GM21529 (cell line): ENCODE data around the gene OSM.

ENCODE experiments used
- ATAC-seq: cut with Tn5 transposase; IDR thresholded peaks from one replicate; pipeline ENCODE4 v1.9.1; 2021; ENCODE audit not compliant: unreplicated experiment

OSM gene

DNA sequence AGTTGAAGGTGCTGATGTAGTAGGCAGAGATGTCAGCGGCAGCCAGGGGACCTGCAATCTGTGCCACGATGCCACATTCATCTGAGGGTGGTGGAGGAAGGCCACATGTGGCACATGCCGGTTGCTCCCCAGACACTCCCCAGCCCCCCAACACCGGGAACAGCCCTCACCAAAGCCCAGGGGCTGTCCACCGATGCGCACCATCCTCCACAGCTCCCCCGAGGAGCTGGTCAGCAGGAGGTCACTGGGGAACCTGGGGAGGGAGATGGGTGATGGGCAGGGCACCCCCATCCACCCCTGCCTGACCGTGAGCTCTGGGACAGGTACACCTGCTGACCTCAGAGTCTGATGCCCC lies 19.2 kb upstream of the OSM start:
- ATAC-seq: no peak

DNA sequence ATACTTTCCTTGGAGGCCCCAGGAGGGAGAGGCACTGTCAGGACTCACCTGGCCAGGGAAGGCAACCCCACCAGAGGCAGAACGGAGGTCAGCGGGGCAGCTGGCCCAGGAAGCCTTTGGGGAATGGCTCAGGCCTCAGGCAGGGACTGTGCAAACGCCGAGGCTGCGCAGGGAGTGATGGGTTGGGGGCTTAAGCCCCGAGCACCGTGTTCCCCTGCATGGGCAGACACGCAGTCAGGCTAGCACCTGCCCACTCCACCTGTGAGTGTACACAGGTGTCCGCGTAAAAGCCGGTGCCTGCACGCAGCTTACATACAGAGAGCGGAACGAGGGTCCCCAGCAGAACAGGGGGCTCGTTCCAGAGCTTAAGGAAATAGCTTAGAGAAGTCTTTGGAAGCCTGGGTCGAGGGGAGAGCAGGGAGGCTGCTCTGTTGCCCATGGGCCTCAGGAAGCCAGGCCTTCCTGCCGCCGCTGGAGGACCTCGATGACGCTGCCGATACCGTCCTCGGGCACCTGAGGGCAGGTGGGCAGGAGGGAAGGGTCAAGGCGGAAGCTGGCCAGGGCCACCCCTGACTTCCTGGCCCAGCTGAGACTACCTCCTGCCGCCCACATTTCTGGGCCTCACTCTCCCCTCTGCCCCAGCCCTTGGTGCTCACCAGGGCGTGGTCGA lies 18.7 kb upstream of the OSM start:
- ATAC-seq: no peak

DNA sequence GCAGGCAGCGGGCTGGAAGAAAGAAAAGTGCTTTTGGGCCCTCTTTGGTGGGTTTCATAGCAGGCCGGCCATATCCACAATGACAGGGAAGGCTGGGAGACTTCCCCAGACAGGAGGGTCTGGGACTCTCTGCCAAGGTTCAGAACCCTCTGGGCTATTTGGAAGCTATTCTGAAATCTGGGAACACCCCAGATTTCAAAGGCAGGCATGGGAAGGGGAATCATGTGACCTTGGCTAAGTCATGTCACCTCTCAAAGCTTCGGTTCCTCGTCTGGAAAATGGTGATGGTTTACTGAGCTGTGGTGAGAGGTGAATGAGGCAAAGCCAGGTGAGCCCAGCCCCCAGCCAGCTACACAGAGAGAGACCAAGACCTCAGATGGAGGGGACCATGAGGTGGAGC lies 18.0 kb upstream of the OSM start:
- no peak for ATAC-seq

- no peak for ATAC-seq
Observed at GRCh38 chr22:30284172-30284571, 17.5 kb upstream of the OSM start.

DNA sequence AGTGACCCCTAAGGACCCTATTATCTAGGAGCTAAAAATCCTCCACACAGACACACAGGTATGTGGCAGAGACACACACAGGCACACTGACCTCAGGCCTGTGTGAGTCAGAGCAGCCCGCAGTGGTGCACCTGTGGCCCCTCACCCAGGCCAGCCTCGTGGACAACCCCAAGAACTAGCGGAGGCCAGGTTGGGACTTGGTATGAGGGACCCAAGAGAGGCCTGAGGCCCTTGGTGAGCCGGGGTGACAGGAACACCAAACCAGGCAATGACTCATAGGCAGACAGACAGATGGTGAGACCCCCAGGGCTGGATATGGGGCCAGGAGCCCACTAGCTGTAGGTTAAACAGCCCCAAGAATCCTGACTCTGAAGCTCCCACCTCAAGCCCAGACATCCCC lies 16.7 kb upstream of the OSM start:
- no peak for ATAC-seq

GRCh38 chr22:30282616-30283046 lies 16.0 kb upstream of the OSM start:
- ATAC-seq: no peak

GRCh38 chr22:30280505-30280904 lies 13.9 kb upstream of the OSM start:
- no peak for ATAC-seq

GRCh38 chr22:30279932-30280331 lies 13.3 kb upstream of the OSM start:
- no peak for ATAC-seq

DNA sequence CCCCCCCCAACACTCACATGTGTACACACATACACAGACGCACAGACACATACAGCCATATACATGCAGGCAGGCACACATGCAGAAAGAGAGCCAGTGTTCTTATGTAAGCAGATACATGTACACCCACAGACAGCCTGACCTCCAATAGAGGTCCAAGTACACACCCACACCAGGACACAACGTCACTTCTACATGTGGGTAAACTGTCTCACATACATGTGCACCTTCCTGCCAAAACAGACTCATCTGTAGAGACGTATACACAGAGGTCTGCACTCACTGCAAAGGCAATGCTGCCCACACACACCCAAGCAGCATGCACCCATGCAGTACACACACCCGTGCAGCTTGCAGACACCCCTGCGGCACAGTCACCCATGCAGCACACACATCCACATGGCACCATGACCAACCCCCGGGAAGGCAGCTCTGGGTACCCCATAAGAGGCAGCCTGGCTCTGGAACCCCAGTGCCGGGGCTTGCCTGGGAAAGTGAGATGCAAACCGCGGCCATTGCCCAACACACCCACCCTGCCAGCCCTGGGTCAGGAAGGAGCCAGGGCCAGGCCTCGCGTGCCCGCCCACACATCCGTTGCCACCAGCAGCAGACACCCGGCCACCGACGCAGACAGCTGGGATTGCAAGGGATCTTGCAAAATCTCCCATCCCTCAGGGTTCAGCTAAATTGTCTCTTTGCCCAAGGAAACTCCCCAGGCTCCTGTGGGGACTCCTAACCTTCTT lies 12.6 kb upstream of the OSM start:
- ATAC-seq: no peak

DNA sequence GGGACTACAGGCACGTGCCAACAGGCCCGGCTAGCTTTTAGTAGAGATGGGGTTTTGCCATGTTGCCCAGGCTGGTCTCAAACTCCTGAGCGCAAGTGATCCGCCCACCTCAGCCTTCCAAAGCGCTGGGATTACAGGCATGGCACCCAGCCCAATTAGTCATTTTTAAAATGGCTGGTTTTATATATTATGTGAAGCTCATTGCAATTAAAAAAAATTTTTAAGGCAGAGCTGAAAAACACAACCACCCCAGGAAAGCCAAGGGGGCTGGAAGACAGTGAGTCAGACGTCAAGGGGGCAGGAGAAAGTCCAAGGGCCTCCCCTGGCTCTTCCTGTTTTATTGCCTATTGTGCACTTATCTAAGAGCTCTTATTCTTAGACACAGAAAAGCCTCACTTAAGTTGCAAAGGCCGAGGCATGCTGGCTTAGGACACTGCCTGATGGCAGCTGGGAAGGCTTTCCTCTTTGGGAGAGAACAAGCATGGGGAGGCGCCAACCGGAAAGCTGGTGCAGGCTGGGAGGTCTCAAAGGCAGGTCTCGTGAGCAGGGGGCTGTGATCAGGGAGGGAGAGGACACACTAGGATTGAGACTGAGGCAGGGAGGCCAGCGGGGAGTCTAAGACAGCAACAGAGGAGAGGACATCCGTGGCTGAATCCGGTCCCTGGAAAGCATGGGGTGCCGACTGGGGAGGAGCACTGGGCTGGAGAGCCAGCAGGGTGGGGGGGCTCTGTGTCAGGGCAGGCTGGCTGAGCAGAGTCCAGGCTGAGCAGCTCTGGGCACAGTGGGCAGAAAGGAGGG lies 11.1 kb upstream of the OSM start:
- ATAC-seq: no peak

GRCh38 chr22:30276039-30276438 lies 9.4 kb upstream of the OSM start:
- no peak for ATAC-seq

GRCh38 chr22:30275625-30276024 lies 9.0 kb upstream of the OSM start:
- ATAC-seq: no peak

- ATAC-seq: no peak
Observed at GRCh38 chr22:30274437-30274812, 7.8 kb upstream of the OSM start.

- ATAC-seq: no peak
Observed at GRCh38 chr22:30273711-30274436, 7.2 kb upstream of the OSM start.

DNA sequence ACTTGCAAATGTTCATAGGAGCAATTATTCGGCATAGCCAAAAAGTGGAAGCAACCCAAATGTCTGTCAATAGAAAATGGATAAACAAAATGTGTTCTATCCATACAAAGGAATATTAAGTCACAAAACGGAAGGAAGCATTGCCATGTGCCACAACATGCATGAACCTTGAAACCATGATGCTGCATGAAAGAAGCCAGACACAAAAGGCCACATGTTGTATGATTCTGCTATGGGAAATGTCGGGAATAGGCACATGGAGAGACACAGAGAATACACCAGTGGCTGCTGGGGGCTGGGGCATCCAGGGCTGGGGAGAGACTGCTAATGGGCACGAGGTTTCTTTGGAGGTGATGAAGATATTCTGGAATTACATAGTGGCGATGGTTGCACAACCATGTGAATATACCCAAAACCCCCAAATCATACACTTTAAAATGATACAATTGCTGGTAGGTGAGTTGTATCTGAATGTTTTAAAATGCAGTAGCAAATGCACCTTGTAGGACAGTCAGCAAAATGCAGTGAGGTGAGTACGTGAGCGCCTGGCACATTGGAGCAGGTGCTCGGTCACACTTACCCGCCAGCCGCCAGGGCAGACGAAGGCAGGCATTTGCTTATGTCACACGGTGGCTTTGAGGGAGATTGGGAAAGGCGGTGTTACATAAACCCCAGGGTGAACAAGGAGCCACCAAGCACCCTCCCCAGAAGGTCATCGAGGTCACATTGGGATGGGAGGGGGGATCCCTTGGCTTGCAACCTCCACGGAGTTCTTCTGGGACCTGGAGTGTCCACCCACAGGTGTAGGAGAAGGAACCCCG lies 6.3 kb upstream of the OSM start:
- ATAC-seq: no peak

DNA sequence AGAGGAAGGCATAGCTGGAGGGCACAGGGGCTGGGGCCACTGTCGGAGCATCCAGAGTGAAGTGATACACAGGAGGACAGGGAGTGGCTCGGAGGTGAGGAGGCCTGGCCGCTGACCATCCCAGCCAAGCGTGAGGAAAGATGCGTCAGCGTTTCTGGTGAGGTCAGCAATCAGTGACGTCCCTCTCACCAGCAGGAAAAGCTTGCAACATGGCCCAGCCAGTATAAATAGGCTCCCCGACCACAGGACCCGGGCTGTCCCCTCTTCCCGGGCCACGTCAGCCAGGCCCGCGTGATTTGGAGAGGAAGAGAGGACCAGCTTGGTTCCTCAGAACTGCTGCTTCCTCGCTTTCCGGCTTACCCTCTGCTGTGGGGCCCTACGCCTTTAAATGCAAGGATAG lies 4.2 kb upstream of the OSM start:
- no peak for ATAC-seq

GRCh38 chr22:30268331-30268730 lies 1.7 kb upstream of the OSM start:
- ATAC-seq: no peak

DNA sequence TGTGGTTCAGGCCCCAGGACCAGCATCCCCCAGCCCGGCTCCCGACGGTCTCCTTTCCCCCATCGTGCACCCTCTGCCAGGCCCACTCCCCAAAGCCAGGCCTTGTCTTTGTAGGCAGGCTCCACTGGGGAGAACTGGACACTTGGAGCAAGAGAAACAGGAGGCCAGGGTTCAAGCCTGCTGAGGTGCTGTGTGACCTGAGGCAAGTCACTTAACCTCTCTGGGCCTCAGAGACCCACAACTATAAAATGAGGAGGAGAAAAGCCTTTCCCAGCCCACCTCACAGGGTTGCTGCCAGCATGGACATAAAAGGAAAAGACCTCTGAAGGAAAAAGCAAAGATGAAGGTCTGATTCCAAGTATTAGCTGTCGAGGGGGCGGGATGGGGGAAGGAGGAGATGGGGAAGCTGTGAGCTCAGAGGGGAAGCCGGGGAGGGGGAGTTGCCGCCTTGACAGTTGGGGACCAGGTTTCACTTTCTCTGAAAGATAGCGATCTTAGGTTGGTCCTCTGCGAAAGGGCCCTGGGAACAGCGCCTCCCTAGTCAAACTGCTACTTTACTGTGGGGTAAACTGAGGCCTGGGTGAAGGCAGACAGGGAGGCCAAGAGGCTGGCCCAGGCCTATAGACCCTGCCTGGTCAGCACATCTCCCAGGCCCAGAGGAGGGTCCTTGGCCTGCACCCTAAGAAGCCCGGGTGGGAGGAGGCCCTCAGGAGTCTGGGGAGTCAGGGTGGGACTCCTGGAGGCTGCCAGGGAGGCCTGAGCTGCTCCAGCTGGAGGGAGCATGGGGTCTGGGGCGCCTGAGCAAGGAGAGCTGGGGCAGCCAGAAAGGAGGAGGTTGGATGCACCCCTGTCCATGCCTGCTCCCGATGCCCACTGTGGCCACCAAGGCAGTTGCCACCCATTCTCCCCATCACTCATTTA lies 991 bp upstream of the OSM start:
- ATAC-seq: no peak

DNA sequence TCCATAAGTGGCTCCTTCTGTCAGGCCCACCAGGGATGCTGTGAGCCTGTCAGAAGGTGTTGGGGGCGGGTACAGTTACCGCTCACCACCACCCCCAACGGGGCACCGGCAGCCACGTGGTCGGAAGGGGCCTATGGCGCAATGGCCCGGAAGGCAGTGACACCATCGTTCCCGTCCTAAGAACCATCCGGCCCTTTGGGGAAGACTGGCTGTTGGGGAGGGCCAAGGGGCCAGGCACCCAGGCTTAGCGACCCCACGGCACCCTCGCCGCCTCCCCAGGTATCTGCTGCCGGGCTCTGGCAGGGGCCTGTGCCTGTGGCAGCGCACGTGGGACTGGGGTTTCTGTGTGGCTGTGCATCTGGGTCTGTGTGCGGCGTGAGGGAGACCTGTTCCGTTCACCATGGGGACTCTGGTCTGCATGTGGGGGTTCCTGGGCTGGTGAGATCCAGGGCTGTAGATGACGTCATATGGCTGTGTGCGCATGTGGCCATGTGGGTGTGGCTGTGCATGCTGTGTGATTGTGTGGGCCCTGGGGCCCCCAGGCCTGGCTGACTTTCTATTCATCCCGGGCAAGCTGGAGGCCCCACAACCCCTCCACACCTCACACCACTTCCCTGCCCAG lies 717 bp downstream of the OSM start:
- peak; percentile 73 for ATAC-seq
